SK-MEL-5 (cell line): ENCODE data around the gene PPIL6. TPM values are rescaled to one million over a fixed set of nuclear protein-coding genes. Genes with fewer than 3 reads are reported as not detected.

ENCODE experiments used
- DNase-seq: peaks from one replicate; pipeline ENCODE4 v3.0.0-alpha.2; 2016; ENCODE audit warnings: low read depth, low spot score
- in situ Hi-C: cut with HindIII; loops from 2 replicates; pipeline ENCODE4 v1.10.0; 2016; ENCODE audit warnings: low sequenced_read_pairs, high pct_unique_total_duplicates, low pct_unique_long_range_greater_than_20kb
- polyA plus RNA-seq, 2 experiments: library from polyadenylated mRNA; depleted of rRNA; stranded (reverse); fragments of >200 nt; gene quantifications; 2 replicates each; pipeline ENCODE4 v1.2.3, GENCODE V29; 2015
- total RNA-seq: library from RNA; depleted of rRNA; stranded (reverse); fragments of >200 nt; shearing (Covaris generic); gene quantifications from 2 replicates; pipeline ENCODE4 v1.2.3, GENCODE V29; 2014; rRNA removed

Gene PPIL6
- total RNA-seq: 1.2 and 1.4 TPM in 2 replicates
- polyA plus RNA-seq (2015; cell fraction: cytosol; rRNA removed): 1.3 and 2.0 TPM in 2 replicates
- polyA plus RNA-seq (2015; cell fraction: nucleus; rRNA removed): not detected in 2 replicates

DNA sequence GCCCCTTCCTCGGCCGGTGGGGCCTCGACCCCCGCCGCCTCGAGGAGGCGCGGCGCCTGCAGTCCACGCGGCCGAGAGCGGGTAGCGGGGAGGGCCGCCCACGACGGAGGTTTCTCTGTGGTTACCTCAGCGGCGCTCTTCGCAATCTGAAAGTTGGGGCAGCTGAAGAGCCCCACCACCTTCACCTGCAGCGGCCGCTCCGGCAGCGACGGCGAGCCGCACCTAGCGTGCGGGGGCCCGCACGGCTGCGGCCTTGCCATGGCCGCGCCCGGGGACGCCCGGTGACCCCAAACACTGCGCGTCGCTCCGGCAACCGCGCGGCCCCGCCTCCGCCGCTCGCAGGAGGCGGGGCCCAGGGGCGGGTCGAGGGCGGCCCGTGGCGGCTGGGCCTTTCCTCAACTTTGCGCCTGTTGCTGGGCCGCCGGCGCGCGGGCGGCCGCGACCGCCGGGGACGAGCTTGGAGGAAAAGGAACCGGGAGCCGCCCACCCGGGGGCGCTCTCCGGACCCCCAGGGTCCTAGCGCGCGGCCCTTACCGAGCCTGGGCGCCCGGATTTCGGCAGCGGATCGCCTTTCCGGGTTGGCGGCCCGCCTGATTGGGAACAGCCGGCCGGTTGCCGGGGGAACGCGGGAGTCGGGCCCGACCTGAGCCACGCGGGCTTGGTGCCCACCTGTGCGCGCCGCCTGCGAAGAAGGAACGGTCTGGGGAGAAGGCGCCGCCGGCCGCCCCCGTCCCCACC is at the start of gene PPIL6, which contains the start of gene SMPD2:
PPIL6 (minus strand) TSS at position 298 of the 738 bp plus-strand sequence; CDS start at position 260, 38 bp downstream.
SMPD2 (plus strand) TSS at position 394 of the 738 bp plus-strand sequence. CDS start 398 bp downstream, outside the sequence.
- peak; percentile 82 for DNase-seq
- in situ Hi-C loops: no loop called here

DNA sequence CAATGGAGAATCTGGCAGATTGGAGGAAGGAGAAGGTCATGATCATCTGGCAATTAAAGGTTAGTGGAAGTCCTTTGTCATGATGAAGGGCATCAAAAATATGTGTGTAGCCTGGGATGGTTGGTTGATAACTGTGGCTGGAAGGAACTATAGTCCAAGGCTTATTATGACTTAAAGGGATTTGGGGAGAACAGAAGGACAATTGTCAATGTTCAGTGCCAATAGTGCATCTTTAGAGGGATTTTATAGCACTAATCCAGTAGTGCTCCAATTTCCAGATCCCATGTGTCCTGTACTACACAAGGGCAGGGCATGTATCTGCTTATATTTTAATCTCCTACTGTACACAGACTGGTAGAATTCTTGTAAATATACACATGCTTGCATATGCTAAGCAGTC is 47.6 kb upstream of the PPIL6 start:
- in situ Hi-C loops: no loop called here
- peak; percentile 6 for DNase-seq

DNA sequence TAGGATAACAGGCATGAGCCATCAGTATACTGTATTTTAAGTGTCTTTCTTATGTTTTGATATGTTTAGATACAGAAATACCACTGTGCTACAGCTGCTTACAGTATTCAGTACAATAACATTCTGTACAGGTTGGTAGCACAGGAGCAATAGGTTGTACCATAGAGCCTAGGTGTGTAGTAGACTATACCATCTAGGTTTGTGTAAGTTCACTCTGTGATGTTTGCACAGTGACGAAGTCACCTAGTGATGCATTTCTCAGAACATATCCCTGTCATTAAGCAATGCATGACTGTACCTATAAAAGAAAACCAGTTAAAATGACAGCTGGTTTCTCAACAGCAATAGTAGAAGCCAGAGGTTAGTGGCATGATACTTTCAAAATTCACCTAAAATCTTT is 45.6 kb upstream of the PPIL6 start:
- no peak for DNase-seq
- in situ Hi-C loops: no loop called here

DNA sequence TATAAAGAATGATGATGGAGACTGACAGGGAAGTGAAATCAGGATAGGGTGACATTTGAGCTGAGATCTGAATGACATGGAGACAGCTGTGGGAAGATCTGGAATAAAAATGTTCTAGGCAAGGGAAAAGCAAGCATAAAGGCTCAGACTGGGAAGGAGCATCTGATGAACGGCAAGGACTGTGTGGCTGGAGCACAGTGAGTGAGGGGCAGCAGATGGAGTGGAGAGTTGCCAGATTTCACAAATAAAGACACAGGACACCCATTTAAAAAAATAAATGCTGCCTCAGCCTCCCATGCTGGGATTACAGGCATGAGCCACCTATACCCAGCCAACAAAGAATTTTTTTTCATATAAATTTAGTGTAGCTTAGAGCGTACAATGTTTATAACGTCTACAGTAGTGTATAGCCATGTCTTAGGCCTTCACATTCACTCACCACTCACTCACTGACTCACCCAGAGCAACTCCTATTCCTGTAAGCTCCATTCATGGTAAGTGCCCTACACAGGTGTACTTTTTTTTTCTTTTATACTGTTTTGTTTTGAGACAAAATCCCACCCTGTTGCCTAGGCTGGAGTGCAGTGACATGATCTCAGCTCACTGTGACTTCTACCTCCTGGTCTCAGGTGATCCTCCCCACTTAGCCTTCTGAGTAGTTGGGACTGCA is 45.0 kb upstream of the PPIL6 start:
- no peak for DNase-seq
- in situ Hi-C loops: no loop called here

DNA sequence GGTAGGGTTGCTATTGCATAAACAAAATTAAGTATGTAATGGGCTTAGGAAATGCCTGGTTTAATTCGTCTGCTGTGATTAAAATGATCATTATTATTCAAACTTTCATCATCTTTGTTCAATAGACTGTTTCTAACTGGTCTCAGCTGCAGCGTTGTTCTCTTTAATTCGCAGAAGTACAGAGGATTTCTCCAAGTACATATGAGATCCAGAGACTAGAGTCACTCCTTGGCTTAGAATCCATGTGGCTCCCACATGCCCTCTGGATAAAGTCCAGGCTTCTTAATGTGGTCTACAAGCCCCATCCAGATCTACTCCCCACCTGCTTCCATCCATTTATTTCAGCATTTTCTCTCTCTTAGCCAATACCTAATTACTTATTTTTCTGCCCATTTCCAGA is 43.7 kb upstream of the PPIL6 start:
- in situ Hi-C loops: no loop called here

DNA sequence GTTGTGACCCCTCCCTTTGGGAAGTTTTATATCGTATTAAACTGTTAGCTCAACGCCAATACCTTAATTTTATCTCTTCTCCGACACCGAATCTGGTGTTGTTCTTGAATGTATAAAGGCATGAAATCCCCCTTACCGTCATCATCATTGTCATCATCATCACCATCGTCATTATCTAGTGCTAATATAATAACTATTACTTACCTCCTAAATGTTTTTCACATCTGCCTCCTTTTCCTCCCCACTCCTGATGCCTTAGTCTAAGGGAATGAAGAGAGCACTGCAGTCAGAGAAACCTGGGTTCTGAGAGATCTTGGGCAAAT is 43.3 kb upstream of the PPIL6 start:
- in situ Hi-C loops: no loop called here
- no peak for DNase-seq

More for the DNA sequence above, 43.7 kb upstream of the PPIL6 start:
- DNase-seq: no peak

DNA sequence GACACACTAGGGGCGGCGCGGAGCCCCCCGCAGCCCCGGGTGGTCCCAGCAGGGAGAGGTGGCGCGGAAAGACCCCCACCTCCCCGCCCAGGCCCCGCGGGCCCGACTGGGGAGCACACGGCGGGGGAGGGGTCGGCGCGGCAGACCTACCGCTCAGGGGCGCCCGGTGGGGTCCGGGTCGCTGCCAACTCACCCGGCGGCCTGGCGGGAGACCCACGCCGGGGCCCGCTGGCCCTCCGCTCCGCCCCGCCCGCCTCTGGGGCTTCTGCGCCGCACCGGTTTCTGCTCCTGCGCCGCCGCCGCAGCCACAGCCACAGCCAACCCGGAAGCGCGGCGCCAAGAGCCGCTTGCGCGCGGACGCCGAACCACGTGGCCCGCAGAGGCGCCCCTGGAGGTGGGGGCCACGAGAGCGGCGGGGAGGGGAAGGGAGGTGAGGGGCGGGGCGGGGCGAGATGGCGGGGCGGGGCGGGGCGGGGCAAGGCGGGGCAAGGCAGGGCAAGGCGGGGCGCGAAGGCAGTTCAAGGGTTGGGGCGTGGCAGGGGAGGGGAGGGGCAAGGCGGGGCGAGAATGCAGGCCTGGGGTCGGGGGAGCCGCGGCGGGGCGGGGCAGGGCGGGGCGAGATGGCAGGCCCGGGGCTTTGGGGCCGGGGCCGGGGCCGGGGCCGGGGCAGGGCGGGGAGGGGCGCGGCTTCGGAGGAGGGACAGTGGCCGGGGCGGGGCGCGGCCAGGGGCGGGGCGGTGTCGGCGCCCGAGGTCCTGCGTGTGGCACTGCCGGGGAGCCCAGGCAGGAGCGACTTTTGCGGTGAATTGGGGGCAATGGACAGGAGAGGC is 42.7 kb upstream of the PPIL6 start, which contains the start of gene ZBTB24:
ZBTB24 (minus strand) TSS at position 315 of the 830 bp plus-strand sequence. CDS start 1,193 bp downstream, outside the sequence.
- in situ Hi-C loops: no loop called here
- peak; percentile 87 for DNase-seq

DNA sequence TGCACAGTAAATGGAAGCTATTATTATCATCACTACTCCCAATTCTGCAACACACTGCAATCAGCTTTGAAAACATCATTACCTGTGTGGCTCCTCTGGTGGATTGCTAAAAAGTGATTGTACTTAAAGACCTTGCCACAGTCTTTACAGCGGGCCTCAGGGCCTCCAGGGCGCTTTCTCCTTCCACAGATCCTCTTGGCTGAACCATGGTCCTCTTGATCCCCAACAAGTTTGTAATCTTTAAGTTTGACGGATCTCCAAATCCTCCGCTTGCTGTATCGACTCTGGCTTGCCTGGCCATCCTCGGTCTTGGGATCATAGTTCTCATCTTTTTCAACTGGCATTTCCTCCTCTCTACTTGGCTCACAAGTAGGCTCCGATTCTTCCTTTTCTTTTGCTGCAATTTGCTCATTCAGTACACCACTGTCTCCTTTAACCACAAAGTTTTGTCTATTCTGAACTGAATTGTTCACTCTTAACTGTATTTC is 40.6 kb upstream of the PPIL6 start:
- in situ Hi-C loops: no loop called here
- DNase-seq: no peak

DNA sequence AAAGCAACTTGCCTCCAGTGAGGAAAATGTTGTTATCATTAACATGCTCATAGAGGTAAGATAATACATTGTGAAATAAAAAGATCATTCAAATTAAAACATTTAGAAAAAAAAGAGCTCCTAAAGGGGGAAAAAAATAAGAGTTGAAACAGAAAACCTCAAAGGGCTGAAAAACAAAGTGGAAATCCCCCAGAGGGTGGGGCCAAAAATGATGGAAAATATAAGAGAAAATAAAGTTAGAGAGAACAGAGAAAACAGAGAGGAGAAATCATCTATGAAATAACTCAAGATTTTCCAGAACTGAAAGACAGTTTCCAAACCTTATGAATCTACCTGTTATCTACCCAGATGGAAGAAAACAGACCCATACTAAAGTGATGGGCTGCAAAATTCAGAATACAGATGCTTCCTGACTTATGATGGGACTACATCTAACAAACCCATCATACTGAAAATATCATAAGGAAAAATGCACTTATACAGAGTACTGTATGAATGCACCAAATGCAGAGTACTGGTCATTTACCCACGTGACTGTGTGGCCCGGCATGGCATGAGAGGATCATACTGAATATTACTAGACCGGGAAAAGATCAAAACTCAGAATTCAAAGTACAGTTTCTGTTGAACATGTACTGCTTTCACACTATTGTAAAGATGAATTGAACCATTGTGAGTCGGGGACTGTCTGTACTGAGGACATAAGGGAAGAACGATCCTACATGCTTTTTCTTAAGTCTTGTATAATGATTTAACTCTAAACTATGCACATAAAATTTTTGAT is 38.6 kb upstream of the PPIL6 start:
- in situ Hi-C loops: no loop called here
- DNase-seq: peak; percentile 10

DNA sequence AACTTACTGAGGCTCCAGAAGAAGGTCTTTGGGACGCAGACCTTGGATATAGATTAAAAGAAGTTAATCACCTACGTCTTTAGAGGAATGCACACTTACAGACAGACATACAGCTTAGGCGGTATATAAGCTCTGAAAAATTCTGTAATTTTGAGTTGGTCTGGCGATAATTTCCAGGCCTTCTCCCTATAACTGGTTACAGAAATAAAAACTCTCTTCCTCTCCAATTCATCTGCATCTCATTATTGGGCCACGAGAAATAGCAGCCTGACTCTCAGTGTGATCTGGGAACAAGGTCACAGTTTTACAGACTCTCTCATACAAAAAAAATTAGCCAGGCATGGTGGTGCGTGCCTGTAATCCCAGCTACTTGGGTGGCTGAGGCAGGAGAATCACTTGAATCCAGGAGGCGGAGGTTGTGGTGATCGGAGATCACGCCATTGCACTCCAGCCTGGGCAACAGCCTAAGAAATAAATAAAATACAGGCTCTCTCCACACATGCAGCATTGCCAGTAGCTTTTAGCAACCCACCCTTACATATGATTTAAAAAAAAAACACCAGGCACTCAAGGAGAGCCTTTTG is 37.9 kb upstream of the PPIL6 start:
- in situ Hi-C loops: no loop called here
- no peak for DNase-seq

DNA sequence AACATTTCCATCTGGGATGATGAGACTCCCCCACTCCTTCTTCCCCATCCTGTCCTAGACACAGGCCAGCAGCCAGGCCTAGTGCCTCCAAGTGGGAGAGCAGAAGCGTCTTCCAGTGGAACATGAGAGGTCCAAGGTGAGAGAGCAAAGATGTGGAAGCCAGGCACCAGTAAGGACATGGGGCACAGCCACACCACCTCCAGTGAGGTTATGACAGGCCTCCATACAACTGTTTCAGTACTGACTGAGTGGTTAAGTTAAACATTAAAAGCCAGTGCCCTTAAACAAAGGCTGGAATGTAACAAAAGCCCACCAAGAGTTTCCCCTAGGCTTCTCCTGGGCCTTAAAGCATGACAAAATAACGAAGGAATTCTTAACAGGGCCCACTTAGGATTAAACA is 37.3 kb upstream of the PPIL6 start:
- DNase-seq: no peak
- in situ Hi-C loops: no loop called here

DNA sequence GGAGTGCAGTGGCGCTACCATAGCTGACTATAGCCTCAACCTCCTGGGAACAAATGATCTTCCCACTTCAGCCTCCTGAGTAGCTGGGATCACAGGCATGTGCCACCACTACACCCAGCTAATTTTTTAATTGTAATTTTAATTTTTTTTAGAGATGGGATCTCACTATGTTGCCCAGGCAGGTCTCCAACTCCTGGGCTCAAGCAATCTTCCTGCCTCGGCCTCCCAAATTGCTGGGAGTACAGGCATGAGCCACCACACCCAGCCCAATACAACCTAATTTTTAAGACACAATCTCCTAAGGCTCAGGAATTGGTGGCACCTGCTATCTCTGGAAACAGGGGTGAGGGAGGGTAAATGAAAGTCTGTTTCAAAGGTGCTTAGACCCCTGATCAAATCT is 36.8 kb upstream of the PPIL6 start:
- DNase-seq: no peak
- in situ Hi-C loops: no loop called here

DNA sequence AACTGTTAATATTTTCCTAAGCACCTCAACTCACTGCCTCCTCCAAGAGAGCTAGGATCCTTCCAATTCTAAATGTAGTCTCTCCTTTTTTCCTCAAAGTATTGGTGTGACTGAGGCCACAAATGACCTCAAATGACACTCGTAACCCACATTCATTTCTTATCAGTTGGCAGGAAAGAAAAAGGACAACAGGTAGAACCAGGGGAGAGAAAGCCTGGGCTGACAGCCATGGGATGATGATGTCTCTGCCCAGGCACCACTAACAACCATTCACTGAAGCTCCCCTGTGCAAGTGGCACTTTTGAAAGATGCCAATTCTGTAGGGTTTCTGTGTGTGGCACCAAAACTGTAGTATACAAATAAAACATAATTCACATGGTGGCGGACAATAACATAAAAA is 35.2 kb upstream of the PPIL6 start:
- DNase-seq: no peak
- in situ Hi-C loops: no loop called here

DNA sequence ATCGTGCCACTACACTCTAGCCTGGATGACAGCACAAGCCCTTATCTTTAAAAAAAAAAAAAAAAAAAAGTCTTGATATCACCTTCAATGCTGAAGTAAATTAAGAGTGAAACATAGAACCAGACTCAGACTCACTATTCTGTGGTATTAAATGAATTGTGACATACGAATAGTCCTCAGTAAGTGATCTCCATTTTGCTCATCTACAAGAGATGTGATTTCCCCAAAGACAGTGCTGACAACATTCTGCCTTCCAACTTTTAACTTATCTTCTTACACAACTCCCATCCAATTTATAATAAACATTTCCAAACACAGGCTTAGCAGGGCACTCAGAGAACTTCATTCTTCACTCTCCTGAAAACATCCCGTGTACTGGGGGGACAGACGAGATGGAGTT is 34.6 kb upstream of the PPIL6 start:
- in situ Hi-C loops: no loop called here
- no peak for DNase-seq

DNA sequence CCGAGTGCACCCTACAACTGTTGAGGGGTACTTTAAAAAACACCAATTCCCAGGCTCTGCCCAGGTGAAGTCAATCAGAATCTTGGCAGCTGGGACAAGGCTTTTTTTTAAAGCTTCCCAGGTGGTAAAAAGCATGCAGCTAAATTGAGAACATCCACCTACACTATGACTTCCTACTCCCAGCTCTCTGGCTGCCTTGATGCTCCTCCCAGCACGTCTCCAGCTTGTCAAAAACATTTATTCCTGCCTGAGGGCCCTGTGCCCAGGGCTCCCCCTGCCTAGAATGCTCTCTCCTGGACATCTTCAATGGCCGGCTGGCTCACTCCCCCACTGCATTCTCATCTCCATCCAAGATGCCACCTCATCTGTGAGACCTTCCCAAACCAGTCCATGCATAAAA is 32.7 kb upstream of the PPIL6 start:
- in situ Hi-C loops: no loop called here
- no peak for DNase-seq

DNA sequence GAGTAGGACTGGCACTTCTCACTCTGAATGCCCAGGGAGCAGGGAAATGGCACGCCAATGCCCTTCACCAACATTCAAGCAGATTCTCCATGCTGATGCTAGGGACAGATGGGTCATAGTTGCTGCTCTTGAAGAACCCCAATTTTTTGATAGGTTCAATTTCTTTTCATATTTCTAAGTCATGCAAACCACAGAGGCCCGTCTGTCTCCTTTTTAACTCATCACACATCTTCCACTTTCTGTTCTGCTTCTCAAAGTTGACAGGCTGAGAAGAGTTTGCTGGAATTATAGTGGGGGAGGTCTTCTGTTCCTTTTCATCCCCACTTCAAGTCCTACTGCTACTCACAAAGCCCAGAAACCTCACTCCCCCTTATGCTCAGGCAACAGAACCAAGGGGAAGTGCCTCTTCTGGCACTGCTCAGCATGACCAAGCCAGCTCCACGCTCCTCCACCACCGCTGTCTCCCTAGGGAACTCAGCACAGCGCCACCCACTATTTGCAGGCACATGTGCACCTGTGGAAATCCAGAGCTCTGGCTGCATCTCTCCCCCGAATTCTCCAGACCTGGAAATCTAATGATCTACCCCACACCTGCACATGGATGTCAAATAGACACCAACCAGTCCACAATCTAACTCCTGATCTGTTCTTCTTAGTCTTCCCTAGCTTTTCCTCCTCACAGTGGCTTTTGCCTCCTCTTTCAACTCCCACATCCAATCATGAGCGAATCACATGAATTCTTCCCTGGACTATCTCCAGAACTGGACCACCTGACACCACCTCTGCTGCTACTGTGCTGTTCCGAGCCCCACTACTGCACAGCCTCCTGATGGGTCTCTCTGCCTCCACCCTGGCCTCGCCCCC is 31.9 kb upstream of the PPIL6 start:
- in situ Hi-C loops: no loop called here
- DNase-seq: no peak
